Osteoblast (primary cell): ENCODE measurements around the gene CHST11. TPM values are rescaled to one million over a fixed set of nuclear protein-coding genes. Genes with fewer than 3 reads are reported as not detected.

Experiments used
- DNase-seq: peaks from one replicate; pipeline ENCODE4 v3.0.0; 2011; ENCODE audit warnings: low spot score, mixed read lengths; ENCODE audit not compliant: insufficient read length; ENCODE audit errors: missing footprints
- H2AFZ ChIP-seq: 2 replicates; pipeline ENCODE4 v1.6.0; 2011; ENCODE audit warnings: mild to moderate bottlenecking, low read length
- H3K27ac ChIP-seq: 2 replicates; pipeline ENCODE4 v1.5.1; 2011; ENCODE audit warnings: mild to moderate bottlenecking, low read depth, low read length, moderate library complexity
- H3K27me3 ChIP-seq: 2 replicates; pipeline ENCODE4 v1.6.0; 2012; ENCODE audit warnings: mild to moderate bottlenecking, control low read depth, inconsistent platforms, low read length, moderate library complexity; ENCODE audit not compliant: insufficient read depth
- H3K36me3 ChIP-seq: 2 replicates; pipeline ENCODE4 v1.5.1; 2011; ENCODE audit warnings: mild to moderate bottlenecking, low read length, control low read depth, moderate library complexity; ENCODE audit not compliant: insufficient read depth
- H3K4me1 ChIP-seq: 2 replicates; pipeline ENCODE4 v1.5.1; 2011; ENCODE audit warnings: mild to moderate bottlenecking, low read length, control low read depth, moderate library complexity; ENCODE audit not compliant: insufficient read depth
- H3K4me2 ChIP-seq: 2 replicates; pipeline ENCODE4 v1.6.0; 2011; ENCODE audit warnings: mild to moderate bottlenecking, low read length; ENCODE audit not compliant: insufficient read depth
- H3K4me3 ChIP-seq: fragments of 200-600 bp; sonication (generic); 3 replicates; pipeline ENCODE4 v1.5.1; 2012; ENCODE audit warnings: mild to moderate bottlenecking, low read length, inconsistent platforms; ENCODE audit not compliant: insufficient read depth
- H3K79me2 ChIP-seq: 2 replicates; pipeline ENCODE4 v1.6.0; 2012; ENCODE audit warnings: mild to moderate bottlenecking, low read length, control low read depth, inconsistent platforms; ENCODE audit not compliant: insufficient read depth
- H3K9me3 ChIP-seq: 2 replicates; pipeline ENCODE4 v1.5.1; 2011; ENCODE audit warnings: low read depth, low read length, control low read depth
- H4K20me1 ChIP-seq: 2 replicates; pipeline ENCODE4 v1.6.0; 2012; ENCODE audit warnings: mild to moderate bottlenecking, low read length, control low read depth; ENCODE audit not compliant: insufficient read depth
- CTCF ChIP-seq: IDR thresholded peaks from 2 replicates; pipeline ENCODE4 v1.5.1; 2011; ENCODE audit warnings: mild to moderate bottlenecking, low read depth, low read length, moderate library complexity; ENCODE audit errors: extremely low read depth
- total RNA-seq: library from RNA; depleted of rRNA; stranded (reverse); fragments of >200 nt; gene quantifications from 2 replicates; pipeline ENCODE4 v1.2.3, GENCODE V29; 2012

The CHST11 gene
- total RNA-seq, 1 donor: 24.6 TPM

DNA sequence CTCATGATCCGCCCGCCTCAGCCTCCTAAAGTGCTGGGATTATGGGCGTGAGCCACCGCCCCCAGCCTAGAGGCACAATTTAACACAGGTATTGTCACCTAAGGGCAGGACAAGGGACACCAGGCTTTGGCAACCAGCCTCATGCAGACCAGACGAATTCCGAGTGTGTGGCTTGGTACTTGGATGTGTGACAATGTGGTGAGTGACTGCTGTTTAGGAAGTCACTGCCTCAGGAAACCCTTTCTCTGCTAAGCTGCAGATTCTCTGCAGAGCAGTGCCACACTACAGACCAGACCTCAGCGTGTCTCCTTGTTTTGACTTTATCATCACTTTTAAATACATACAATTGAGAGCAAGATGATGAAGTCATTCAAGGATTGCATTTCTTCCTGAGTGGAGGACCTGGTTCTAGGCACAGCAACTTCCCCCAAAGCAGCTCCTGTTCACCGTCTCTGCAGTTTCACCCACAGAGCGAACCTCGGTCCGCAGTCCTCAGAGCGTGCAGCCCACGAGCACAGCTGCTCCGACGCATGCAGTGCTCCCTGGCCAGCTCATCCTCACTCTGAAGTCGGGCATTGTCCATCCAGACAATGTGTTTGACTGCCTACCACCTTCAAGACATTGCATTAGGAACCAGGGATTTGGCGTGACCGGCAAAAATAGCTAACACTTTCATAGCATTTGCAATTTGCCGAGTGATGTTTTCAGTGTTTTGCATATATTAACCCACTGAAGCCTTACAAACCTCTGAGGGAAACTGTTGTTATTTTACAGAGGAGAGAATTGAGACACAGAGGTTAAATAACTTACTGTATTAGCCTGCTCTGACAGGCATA lies 235.2 kb downstream of the CHST11 start:
- Histone ChIP-seq H3K4me2 (no peak overlapping the region), H4K20me1 (no peaks in the 10 kb centered on the region), H3K4me3 (no peak overlapping the region), H2AFZ (no peak overlapping the region), H3K9me3 (no peaks in the 10 kb centered on the region), H3K27ac (no peak overlapping the region), H3K79me2 (peaks cover 16% of the 10 kb centered on the region), H3K36me3 (no peaks in the 10 kb centered on the region), H3K27me3 (no peaks in the 10 kb centered on the region), H3K4me1 (peaks cover 24% of the 10 kb centered on the region)
- DNase-seq: no peak
- TF ChIP-seq CTCF: no peak

GRCh38 chr12:104692557-104693218 lies 235.9 kb downstream of the CHST11 start:
- Histone ChIP-seq H3K4me2 (no peak overlapping the region), H3K27ac (no peak overlapping the region), H4K20me1 (no peaks in the 10 kb centered on the region), H3K27me3 (no peaks in the 10 kb centered on the region), H3K4me3 (no peak overlapping the region), H3K4me1 (peaks cover 24% of the 10 kb centered on the region), H3K36me3 (no peaks in the 10 kb centered on the region), H3K9me3 (no peaks in the 10 kb centered on the region), H3K79me2 (peaks cover 11% of the 10 kb centered on the region), H2AFZ (no peak overlapping the region)
- no peak for TF ChIP-seq CTCF
- no peak for DNase-seq

DNA sequence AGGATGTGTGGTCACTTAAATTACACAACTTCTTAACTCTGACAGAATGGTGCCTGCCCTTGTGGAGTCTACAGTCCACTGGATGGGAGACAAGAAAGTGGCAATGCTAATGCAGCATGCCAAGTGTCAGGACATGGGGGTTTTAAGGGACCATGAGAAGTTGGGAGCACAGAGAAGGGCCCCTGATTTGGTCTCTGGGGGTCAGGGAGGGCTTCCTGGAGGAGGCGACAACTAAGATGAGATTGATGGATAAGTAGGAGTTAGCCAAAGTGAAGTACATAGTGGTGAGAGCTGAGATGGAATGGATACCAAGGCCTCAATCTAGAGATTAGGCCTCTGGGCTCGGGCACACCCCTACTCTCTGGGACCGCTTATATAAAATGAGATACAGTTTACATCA lies 236.7 kb downstream of the CHST11 start:
- Histone ChIP-seq H3K79me2 (peaks cover 8% of the 10 kb centered on the region), H3K36me3 (no peaks in the 10 kb centered on the region), H4K20me1 (no peaks in the 10 kb centered on the region), H3K9me3 (no peaks in the 10 kb centered on the region), H2AFZ (no peak overlapping the region), H3K4me3 (no peak overlapping the region), H3K27ac (no peak overlapping the region), H3K4me2 (no peak overlapping the region), H3K4me1 (peaks cover 24% of the 10 kb centered on the region), H3K27me3 (no peaks in the 10 kb centered on the region)
- DNase-seq: no peak
- no peak for TF ChIP-seq CTCF

- Histone ChIP-seq H4K20me1 (no peaks in the 10 kb centered on the region), H3K27ac (peak overlapping the region; percentile 80), H2AFZ (no peak overlapping the region), H3K79me2 (peaks cover 7% of the 10 kb centered on the region), H3K4me2 (no peak overlapping the region), H3K4me3 (no peak overlapping the region), H3K4me1 (peaks cover 29% of the 10 kb centered on the region), H3K27me3 (no peaks in the 10 kb centered on the region), H3K36me3 (no peaks in the 10 kb centered on the region), H3K9me3 (no peaks in the 10 kb centered on the region)
- no peak for TF ChIP-seq CTCF
- no peak for DNase-seq
These were observed 237.4 kb downstream of the CHST11 start for GRCh38 chr12:104694161-104694560.
